ENCODE data around the gene SLC39A13. TPM values are rescaled to one million over a fixed set of nuclear protein-coding genes. Genes with fewer than 3 reads are reported as not detected.

The SLC39A13 gene
- total RNA-seq, 1 donor from 2014 or later, result 60.0 TPM

DNA sequence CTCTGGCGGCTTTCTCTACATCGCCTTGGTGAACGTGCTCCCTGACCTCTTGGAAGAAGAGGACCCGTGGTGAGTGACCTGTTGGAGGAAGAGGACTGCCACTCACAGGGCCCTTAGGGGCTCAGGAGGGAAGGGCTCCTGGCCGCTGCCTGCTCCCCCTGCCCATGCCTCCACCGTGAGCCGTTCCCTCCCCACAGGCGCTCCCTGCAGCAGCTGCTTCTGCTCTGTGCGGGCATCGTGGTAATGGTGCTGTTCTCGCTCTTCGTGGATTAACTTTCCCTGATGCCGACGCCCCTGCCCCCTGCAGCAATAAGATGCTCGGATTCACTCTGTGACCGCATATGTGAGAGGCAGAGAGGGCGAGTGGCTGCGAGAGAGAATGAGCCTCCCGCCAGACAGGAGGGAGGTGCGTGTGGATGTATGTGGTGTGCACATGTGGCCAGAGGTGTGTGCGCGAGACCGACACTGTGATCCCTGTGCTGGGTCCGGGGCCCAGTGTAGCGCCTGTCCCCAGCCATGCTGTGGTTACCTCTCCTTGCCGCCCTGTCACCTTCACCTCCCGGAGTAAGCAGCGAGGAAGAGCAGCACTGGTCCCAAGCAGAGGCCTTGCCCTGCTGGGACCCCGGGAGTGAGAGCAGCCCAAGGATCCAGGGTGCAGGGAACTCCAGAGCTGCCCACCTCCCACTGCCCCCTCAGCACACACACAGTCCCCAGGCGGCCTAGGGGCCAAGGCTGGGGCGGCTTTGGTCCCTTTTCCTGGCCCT, 6.9 kb downstream of the SLC39A13 start:
- Mint-ChIP-seq H3K4me3 (ENCODE audit: unreplicated experiment) (no peak overlapping the region), H3K9me3 (ENCODE audit: unreplicated experiment) (peaks cover 6% of the 10 kb centered on the region), H3K27ac (ENCODE audit: unreplicated experiment) (no peak overlapping the region), H3K36me3 (ENCODE audit: unreplicated experiment) (peaks cover 10% of the 10 kb centered on the region), H3K4me1 (ENCODE audit: low read depth, unreplicated experiment) (no peaks in the 10 kb centered on the region), H3K27me3 (ENCODE audit: unreplicated experiment) (peaks cover 10% of the 10 kb centered on the region)
- DNase-seq, result no peak
- TF ChIP-seq, protein P1, sequence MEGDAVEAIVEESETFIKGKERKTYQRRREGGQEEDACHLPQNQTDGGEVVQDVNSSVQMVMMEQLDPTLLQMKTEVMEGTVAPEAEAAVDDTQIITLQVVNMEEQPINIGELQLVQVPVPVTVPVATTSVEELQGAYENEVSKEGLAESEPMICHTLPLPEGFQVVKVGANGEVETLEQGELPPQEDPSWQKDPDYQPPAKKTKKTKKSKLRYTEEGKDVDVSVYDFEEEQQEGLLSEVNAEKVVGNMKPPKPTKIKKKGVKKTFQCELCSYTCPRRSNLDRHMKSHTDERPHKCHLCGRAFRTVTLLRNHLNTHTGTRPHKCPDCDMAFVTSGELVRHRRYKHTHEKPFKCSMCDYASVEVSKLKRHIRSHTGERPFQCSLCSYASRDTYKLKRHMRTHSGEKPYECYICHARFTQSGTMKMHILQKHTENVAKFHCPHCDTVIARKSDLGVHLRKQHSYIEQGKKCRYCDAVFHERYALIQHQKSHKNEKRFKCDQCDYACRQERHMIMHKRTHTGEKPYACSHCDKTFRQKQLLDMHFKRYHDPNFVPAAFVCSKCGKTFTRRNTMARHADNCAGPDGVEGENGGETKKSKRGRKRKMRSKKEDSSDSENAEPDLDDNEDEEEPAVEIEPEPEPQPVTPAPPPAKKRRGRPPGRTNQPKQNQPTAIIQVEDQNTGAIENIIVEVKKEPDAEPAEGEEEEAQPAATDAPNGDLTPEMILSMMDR (IDR thresholded peaks at IDR 0.05; ENCODE audit: partially characterized antibody, unreplicated experiment), result no peak

DNA sequence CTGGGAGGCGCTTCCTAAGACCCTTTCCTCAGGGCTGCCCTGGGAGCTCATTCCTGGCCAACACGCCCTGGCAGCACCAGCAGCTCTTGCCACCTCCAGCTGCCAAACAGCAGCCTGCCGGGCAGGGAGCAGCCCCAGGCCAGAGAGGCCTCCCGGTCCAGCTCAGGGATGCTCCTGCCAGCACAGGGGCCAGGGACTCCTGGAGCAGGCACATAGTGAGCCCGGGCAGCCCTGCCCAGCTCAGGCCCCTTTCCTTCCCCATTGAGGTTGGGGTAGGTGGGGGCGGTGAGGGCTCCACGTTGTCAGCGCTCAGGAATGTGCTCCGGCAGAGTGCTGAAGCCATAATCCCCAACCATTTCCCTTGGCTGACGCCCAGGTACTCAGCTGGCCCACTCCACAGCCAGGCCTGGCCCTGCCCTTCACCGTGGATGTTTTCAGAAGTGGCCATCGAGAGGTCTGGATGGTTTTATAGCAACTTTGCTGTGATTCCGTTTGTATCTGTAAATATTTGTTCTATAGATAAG, 7.6 kb downstream of the SLC39A13 start:
- Mint-ChIP-seq H3K4me3 (ENCODE audit: unreplicated experiment) (no peak overlapping the region), H3K9me3 (ENCODE audit: unreplicated experiment) (peaks cover 6% of the 10 kb centered on the region), H3K36me3 (ENCODE audit: unreplicated experiment) (peaks cover 10% of the 10 kb centered on the region), H3K27ac (ENCODE audit: unreplicated experiment) (no peak overlapping the region), H3K27me3 (ENCODE audit: unreplicated experiment) (peaks cover 10% of the 10 kb centered on the region), H3K4me1 (ENCODE audit: low read depth, unreplicated experiment) (no peaks in the 10 kb centered on the region)
- no peak for DNase-seq
- TF ChIP-seq, protein P1 (IDR thresholded peaks at IDR 0.05; ENCODE audit: partially characterized antibody, unreplicated experiment), result no peak

DNA sequence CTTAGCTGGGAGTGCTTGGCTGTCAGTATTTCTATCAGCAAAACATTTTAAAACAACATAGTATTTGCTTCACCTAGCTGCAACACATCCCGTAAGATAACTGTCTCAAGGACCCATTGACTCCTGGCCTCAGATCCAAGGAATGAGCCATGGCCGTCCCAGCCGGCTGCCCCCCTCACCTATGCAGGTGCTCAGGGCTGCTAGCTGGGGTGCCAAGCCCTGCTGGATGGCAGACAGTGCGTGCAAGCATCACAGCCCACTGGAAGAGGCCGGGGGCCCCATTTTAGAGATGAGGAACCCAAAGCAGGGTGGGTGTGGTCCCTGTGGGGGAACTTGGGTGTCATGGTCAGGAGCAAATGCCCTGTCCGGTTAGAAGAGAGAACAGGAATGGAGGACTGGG, 9.3 kb downstream of the SLC39A13 start:
- peaks cover 10% of the 10 kb centered on the region for H3K36me3 Mint-ChIP-seq (ENCODE audit: unreplicated experiment)
- no peaks in the 10 kb centered on the region for H3K4me1 Mint-ChIP-seq (ENCODE audit: low read depth, unreplicated experiment)
- peaks cover 8% of the 10 kb centered on the region for H3K27me3 Mint-ChIP-seq (ENCODE audit: unreplicated experiment)
- DNase-seq, result no peak
- no peak overlapping the region for H3K4me3 Mint-ChIP-seq (ENCODE audit: unreplicated experiment)
- TF ChIP-seq, protein P1 (IDR thresholded peaks at IDR 0.05; ENCODE audit: partially characterized antibody, unreplicated experiment), result no peak
- H3K9me3 Mint-ChIP-seq (ENCODE audit: unreplicated experiment), result peaks cover 6% of the 10 kb centered on the region
- H3K27ac Mint-ChIP-seq (ENCODE audit: unreplicated experiment), result no peak overlapping the region

DNA sequence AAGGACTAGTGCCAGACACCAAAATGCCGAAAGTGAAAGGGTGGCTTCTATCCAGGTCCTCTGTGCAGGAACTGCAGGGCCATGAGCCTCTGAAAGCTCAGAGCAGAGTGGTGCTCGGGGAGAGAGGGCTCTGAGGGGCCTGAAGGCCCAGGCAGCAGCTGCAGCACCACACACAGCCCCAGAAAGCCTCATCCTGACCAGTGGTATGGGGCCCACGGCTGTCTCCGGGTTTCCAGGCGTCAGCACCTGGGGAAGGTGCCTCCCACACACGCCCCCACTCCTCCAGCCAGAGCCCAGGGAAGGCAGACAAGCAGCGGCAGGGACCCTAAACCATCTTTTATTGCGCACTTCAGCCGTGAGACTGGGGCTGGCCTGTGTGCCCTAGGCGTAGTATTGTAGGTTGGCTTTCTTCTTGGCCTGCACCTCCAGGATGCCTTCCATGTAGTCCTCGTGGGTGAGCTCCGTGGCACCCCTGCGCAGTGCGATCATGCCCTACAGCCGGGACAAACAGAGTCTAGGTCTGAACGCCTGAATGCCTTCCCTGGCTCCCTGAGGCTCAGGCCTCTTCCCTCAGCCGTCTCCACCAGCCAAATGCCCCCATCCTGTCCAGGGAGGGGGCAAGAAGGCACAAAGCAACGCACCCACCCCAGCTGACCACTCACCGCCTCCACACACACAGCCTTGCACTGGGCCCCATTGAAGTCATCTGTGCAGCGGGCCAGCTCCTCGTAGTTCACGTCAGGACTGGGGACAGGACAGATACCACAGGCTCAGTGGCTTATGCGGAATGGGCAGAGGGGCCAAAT, 10.3 kb downstream of the SLC39A13 start:
- Mint-ChIP-seq H3K27me3 (ENCODE audit: unreplicated experiment) (peaks cover 7% of the 10 kb centered on the region), H3K4me1 (ENCODE audit: low read depth, unreplicated experiment) (no peaks in the 10 kb centered on the region), H3K27ac (ENCODE audit: unreplicated experiment) (no peak overlapping the region), H3K36me3 (ENCODE audit: unreplicated experiment) (peaks cover 9% of the 10 kb centered on the region), H3K9me3 (ENCODE audit: unreplicated experiment) (peaks cover 6% of the 10 kb centered on the region), H3K4me3 (ENCODE audit: unreplicated experiment) (no peak overlapping the region)
- TF ChIP-seq, protein P1 (IDR thresholded peaks at IDR 0.05; ENCODE audit: partially characterized antibody, unreplicated experiment), result no peak
- DNase-seq, result no peak

Measured in glutamatergic neuron (in vitro differentiated cells).